NCI-H128 (cell line): Measurements from ENCODE around the gene C3orf18.
"Not testable (repeated sequence)": the region's sequence is repeated elsewhere in the genome, so short reads cannot be mapped to it uniquely, and the experiment has no call there.

Experiments
- DNase-seq: peaks from one replicate; lab custom pipeline; 2025; ENCODE audit not compliant: unreplicated experiment; lab: John Stamatoyannopoulos, UW

Gene C3orf18

GRCh38 chr3:50525191-50525910, 42.2 kb downstream of the C3orf18 start:
- DNase-seq: no peak

- no peak for DNase-seq
Measured at GRCh38 chr3:50524746-50525145, 42.8 kb downstream of the C3orf18 start.

- DNase-seq: no peak
Measured at GRCh38 chr3:50523279-50523811, 44.2 kb downstream of the C3orf18 start.

- DNase-seq: no peak
Measured at GRCh38 chr3:50521572-50521971, 46.0 kb downstream of the C3orf18 start.

- DNase-seq: no peak
Measured at GRCh38 chr3:50520849-50521248, 46.7 kb downstream of the C3orf18 start.

GRCh38 chr3:50519471-50520089, 48.0 kb downstream of the C3orf18 start:
- DNase-seq: peak; percentile 39

- DNase-seq: no peak
Measured at GRCh38 chr3:50518436-50518835, 49.1 kb downstream of the C3orf18 start.

- no peak for DNase-seq
Measured at GRCh38 chr3:50517721-50518206, 49.8 kb downstream of the C3orf18 start.

GRCh38 chr3:50516440-50516871, 51.1 kb downstream of the C3orf18 start:
- no peak for DNase-seq

- DNase-seq: no peak
Measured at GRCh38 chr3:50515565-50516439, 51.7 kb downstream of the C3orf18 start.

GRCh38 chr3:50512908-50513307, 54.6 kb downstream of the C3orf18 start:
- not testable (repeated sequence) for DNase-seq

- no peak for DNase-seq
Measured at GRCh38 chr3:50512131-50512530, 55.4 kb downstream of the C3orf18 start.

GRCh38 chr3:50510325-50510724, 57.2 kb downstream of the C3orf18 start:
- no peak for DNase-seq

GRCh38 chr3:50509715-50510114, 57.8 kb downstream of the C3orf18 start:
- DNase-seq: no peak

- DNase-seq: no peak
Measured at GRCh38 chr3:50508821-50509220, 58.7 kb downstream of the C3orf18 start.
